Mammary epithelial cell (primary cell): ENCODE measurements around the gene GALNT10.

Experiments used
- EZH2 ChIP-seq: IDR thresholded peaks from 2 replicates; pipeline ENCODE4 v1.6.1; 2012; ENCODE audit warnings: low read length, inconsistent platforms, borderline replicate concordance
- TF ChIP-seq, protein P1 (sequence below), 2 donors: IDR thresholded peaks in 1 of 2; conservative IDR thresholded peaks in 1 of 2; 2 replicates each; pipeline ENCODE4 v1.5.1; 2011 to 2012; ENCODE audit warnings: inconsistent platforms in 2 of 2, low read length in 2 of 2, mild to moderate bottlenecking in 2 of 2, control low read depth in 1 of 2, low read depth in 1 of 2; ENCODE audit not compliant: insufficient read depth in 1 of 2; ENCODE audit errors: extremely low read depth in 1 of 2

DNA sequence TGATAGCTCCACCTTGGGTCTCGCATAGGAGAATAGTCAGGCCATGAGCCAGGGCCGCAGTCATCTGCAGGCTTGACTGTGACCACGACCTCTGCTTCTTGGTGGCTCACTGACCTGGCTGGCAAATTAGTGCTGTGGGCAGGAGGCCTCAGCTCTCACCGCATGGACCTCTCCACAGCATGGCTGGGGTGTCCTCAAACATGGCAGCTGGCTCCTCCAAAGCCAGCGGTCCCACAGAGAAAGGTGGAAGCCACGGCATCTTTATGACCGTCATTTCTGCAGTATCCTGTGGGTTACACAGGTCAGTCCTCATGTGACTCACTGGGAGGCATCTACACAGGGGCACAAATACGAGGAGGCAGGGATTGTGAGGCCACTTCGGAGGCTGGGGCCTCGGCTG lies 212.1 kb downstream of the GALNT10 start:
- TF ChIP-seq, protein P1, sequence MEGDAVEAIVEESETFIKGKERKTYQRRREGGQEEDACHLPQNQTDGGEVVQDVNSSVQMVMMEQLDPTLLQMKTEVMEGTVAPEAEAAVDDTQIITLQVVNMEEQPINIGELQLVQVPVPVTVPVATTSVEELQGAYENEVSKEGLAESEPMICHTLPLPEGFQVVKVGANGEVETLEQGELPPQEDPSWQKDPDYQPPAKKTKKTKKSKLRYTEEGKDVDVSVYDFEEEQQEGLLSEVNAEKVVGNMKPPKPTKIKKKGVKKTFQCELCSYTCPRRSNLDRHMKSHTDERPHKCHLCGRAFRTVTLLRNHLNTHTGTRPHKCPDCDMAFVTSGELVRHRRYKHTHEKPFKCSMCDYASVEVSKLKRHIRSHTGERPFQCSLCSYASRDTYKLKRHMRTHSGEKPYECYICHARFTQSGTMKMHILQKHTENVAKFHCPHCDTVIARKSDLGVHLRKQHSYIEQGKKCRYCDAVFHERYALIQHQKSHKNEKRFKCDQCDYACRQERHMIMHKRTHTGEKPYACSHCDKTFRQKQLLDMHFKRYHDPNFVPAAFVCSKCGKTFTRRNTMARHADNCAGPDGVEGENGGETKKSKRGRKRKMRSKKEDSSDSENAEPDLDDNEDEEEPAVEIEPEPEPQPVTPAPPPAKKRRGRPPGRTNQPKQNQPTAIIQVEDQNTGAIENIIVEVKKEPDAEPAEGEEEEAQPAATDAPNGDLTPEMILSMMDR (conservative IDR thresholded peaks at IDR 0.05 in 1 of 2, IDR thresholded peaks at IDR 0.05 in 1 of 2; ENCODE audit: extremely low read depth in 1 of 2, insufficient read depth in 1 of 2, low read depth in 1 of 2, low read length in 2 of 2) = no peak
- TF ChIP-seq EZH2 = no peak
